Activated CD4-positive, alpha-beta T cell treated with anti-CD3 and anti-CD28 coated beads, Interleukin-2, Interleukin-4, amounts not matched to agents 100 ng/mL and 50 ng/mL, durations not matched to agents 16 hours and 8 hours (primary cell): ENCODE results near the gene AKAP8L.
A peak's percentile ranks its signal among the peaks of the same experiment; 100 is the strongest.

Experiments
- DNase-seq: peaks from one replicate; pipeline ENCODE4 v3.0.0-alpha.2; 2020; ENCODE audit warnings: low spot score

The AKAP8L gene

GRCh38 chr19:15418579-15419412, at the start of gene AKAP8L:
Gene AKAP8L (minus strand): TSS chr19:15418988. CDS start chr19:15418923, 65 bp downstream.
- peak; percentile 100 for DNase-seq

- no peak for DNase-seq
Observed at GRCh38 chr19:15467734-15468214, 49.0 kb upstream of the AKAP8L start.

- peak; percentile 94 for DNase-seq
Observed at GRCh38 chr19:15466851-15467733, 48.3 kb upstream of the AKAP8L start.

GRCh38 chr19:15464394-15465385, 45.9 kb upstream of the AKAP8L start, which contains the start of gene RASAL3:
Gene RASAL3 (minus strand): TSS chr19:15464544. CDS start chr19:15464358, 186 bp downstream.
- DNase-seq, result peak; percentile 77

GRCh38 chr19:15463861-15464371, 45.1 kb upstream of the AKAP8L start:
- peak; percentile 89 for DNase-seq

GRCh38 chr19:15461694-15462093, 42.9 kb upstream of the AKAP8L start:
- no peak for DNase-seq

GRCh38 chr19:15457701-15458484, 39.1 kb upstream of the AKAP8L start:
- DNase-seq, result no peak

GRCh38 chr19:15456871-15457700, 38.3 kb upstream of the AKAP8L start:
- DNase-seq, result no peak

- no peak for DNase-seq
Observed at GRCh38 chr19:15456441-15456840, 37.7 kb upstream of the AKAP8L start.

GRCh38 chr19:15455996-15456395, 37.2 kb upstream of the AKAP8L start:
- DNase-seq, result no peak

- DNase-seq, result no peak
Observed at GRCh38 chr19:15453906-15454860, 35.4 kb upstream of the AKAP8L start.

- DNase-seq, result no peak
Observed at GRCh38 chr19:15453091-15453578, 34.3 kb upstream of the AKAP8L start.

GRCh38 chr19:15452111-15453047, 33.6 kb upstream of the AKAP8L start:
- no peak for DNase-seq

- no peak for DNase-seq
Observed at GRCh38 chr19:15450528-15450890, 31.7 kb upstream of the AKAP8L start.

GRCh38 chr19:15449620-15450527, 31.1 kb upstream of the AKAP8L start, which contains the start of gene WIZ:
Gene WIZ (minus strand): TSS chr19:15449956. CDS start chr19:15448307, 1,649 bp downstream.
- DNase-seq, result peak; percentile 74
